Endothelial cell of umbilical vein (primary cell): Measurements from ENCODE around the gene FRMD4A. TPM values are rescaled to one million over a fixed set of nuclear protein-coding genes. Genes with fewer than 3 reads are reported as not detected.

Experiments
- BruUV-seq: library from RNA; stranded (reverse); fragments of 400-500 nt; replicated peaks from 2 replicates; lab custom pipeline; 2021; lab: Mats Ljungman, UMichigan
- CTCF ChIA-PET: fragments of 300-600, 350-600 bp; sonication (Branson Sonifier 250); formaldehyde crosslinking; loops from one replicate; lab custom pipeline; 2021; ENCODE audit warnings: antibody characterized with exemption, inconsistent platforms; lab: Charles Lee
- POLR2A ChIA-PET: fragments of 300-600, 350-600 bp; sonication (Branson Sonifier 250); formaldehyde crosslinking; loops from one replicate; lab custom pipeline; 2021; ENCODE audit warnings: antibody characterized with exemption, inconsistent platforms; lab: Charles Lee
- DNase-seq: peaks from one replicate; pipeline ENCODE4 v3.0.0-alpha.2; 2011; ENCODE audit warnings: low read depth, low spot score
- FAIRE-seq: peaks from 2 replicates; lab custom pipeline; 2011; peaks lifted over from hg19 to GRCh38; lab: Jason Lieb, UNC
- H2AFZ ChIP-seq: 2 replicates; pipeline ENCODE4 v1.6.0; 2012; ENCODE audit warnings: low read depth, low read length, control low read depth, inconsistent platforms
- H3K27ac ChIP-seq: 2 replicates; pipeline ENCODE4 v1.5.1; 2011; ENCODE audit warnings: low read depth, mild to moderate bottlenecking, control low read depth, low read length, moderate library complexity; ENCODE audit not compliant: insufficient read depth
- H3K27me3 ChIP-seq, 2 experiments: 2 replicates each; pipeline versions ENCODE4 v1.6.0 to v1.6.1; 2011; ENCODE audit warnings: low read length in 2 of 2, mixed read lengths in 1 of 2; ENCODE audit not compliant: control insufficient read depth in 2 of 2, insufficient read depth in 2 of 2
- H3K36me3 ChIP-seq, 2 experiments: 2 replicates in 1 of 2; 3 replicates in 1 of 2; pipeline ENCODE4 v1.5.1; 2011; ENCODE audit warnings: low read length in 2 of 2, mild to moderate bottlenecking in 1 of 2, moderate library complexity in 1 of 2; ENCODE audit not compliant: control insufficient read depth in 2 of 2, insufficient read depth in 2 of 2; ENCODE audit errors: extremely low read depth in 1 of 2
- H3K4me1 ChIP-seq: 3 replicates; pipeline ENCODE4 v1.5.1; 2011; ENCODE audit warnings: mild to moderate bottlenecking, low read length; ENCODE audit not compliant: control insufficient read depth, insufficient read depth; ENCODE audit errors: extremely low read depth
- H3K4me2 ChIP-seq: 2 replicates; pipeline ENCODE4 v1.6.1; 2011; ENCODE audit warnings: low read length, control low read depth, mixed read lengths; ENCODE audit not compliant: insufficient read depth
- H3K4me3 ChIP-seq, 3 experiments: fragments of 200-600 bp in 1 of 3; sonication (generic), shearing (Covaris generic) in 1 of 3; replicated peaks in 1 of 3; 2 replicates each; pipeline ENCODE4 v1.5.1; 2011 to 2016; ENCODE audit warnings: control low read depth in 3 of 3, low read length in 3 of 3, mild to moderate bottlenecking in 2 of 3, inconsistent platforms in 1 of 3, low read depth in 1 of 3, moderate library complexity in 1 of 3; ENCODE audit not compliant: insufficient read depth in 1 of 3
- H3K79me2 ChIP-seq: 2 replicates; pipeline ENCODE4 v1.6.0; 2012; ENCODE audit warnings: low read length, inconsistent platforms; ENCODE audit not compliant: control insufficient read depth, insufficient read depth
- H3K9ac ChIP-seq: replicated peaks from 2 replicates; pipeline ENCODE3; 2011; ENCODE audit warnings: low read length, control low read depth; ENCODE audit not compliant: insufficient read depth; ENCODE audit errors: extremely low read depth
- H3K9me1 ChIP-seq: replicated peaks from 3 replicates; pipeline ENCODE4 v1.6.0; 2011; ENCODE audit warnings: mild to moderate bottlenecking, low read length; ENCODE audit not compliant: control insufficient read depth, insufficient read depth; ENCODE audit errors: extremely low read depth
- H3K9me3 ChIP-seq: replicated peaks from 2 replicates; pipeline ENCODE4 v1.5.1; 2012; ENCODE audit warnings: low read length, inconsistent platforms; ENCODE audit not compliant: control insufficient read depth, insufficient read depth
- H4K20me1 ChIP-seq: replicated peaks from 2 replicates; pipeline ENCODE3; 2011; ENCODE audit warnings: mild to moderate bottlenecking, low read length; ENCODE audit not compliant: control insufficient read depth, insufficient read depth; ENCODE audit errors: extremely low read depth
- EZH2 ChIP-seq: IDR thresholded peaks from 2 replicates; pipeline ENCODE4 v1.6.1; 2012; ENCODE audit warnings: borderline replicate concordance, low read depth, mild to moderate bottlenecking, moderate library complexity, low read length, inconsistent platforms; ENCODE audit not compliant: severe bottlenecking
- JUN ChIP-seq: IDR thresholded peaks from 2 replicates; pipeline ENCODE4 v1.6.1; 2011; ENCODE audit warnings: borderline replicate concordance, low read depth; ENCODE audit not compliant: insufficient read length, insufficient read depth
- POLR2AphosphoS5 ChIP-seq: IDR thresholded peaks from 2 replicates; pipeline ENCODE4 v1.6.1; 2012; ENCODE audit warnings: low read depth, mild to moderate bottlenecking, control low read depth, low read length, moderate library complexity; ENCODE audit not compliant: insufficient read depth
- dilution Hi-C: fragments of 300-500 bp; cut with MboI; formaldehyde crosslinking; loops from one replicate; pipeline ENCODE4 v1.15.0; 2019; ENCODE audit warnings: low sequenced_read_pairs; ENCODE audit not compliant: extremely low pct_ligation_motif_present
- intact Hi-C: fragments of 100-400 bp; cut with micrococcal nuclease; formaldehyde crosslinking; loops from one replicate; pipeline ENCODE4 v1.10.0; 2022
- polyA plus RNA-seq, 4 experiments: library from polyadenylated mRNA; depleted of rRNA in 3 of 4; stranded (reverse) in 3 of 4; unstranded in 1 of 4; fragments of >200 nt; gene quantifications; 2 replicates each; pipeline versions ENCODE4 v1.2.1 to v1.2.3, GENCODE V29; 2011 to 2012; ENCODE audit warnings: missing spikeins in 1 of 4
- total RNA-seq: library from RNA; stranded (reverse); gene quantifications from 2 replicates; pipeline ENCODE4 v1.2.3, GENCODE V29; 2021

Gene FRMD4A
- total and polyA plus RNA-seq, 2 donors (not counting 3 experiments of a cell fraction or from before 2014, with no cell fraction given) = 123 to 148 TPM

DNA sequence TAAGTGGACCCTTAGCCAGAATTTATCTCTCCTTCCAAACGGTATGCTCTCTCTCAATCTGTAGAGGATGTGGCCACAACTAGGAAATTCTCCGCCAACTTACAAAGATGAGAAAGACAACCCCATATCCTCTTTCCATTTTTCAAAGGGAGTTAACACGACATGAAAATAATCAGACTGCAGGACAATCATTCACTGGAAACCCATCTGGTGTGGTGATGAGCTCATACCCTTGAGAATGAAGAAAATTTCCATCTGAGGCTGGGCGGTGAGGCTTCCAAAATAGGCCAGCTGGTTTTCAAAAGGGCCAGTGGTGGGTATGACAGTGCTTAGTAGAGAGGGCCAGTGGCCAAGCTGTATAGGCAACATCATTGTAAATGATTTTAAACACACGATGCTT, 369.6 kb downstream of the FRMD4A start:
- BruUV-seq = no TSS peak
- Histone ChIP-seq H3K9me1 (no peaks in the 10 kb centered on the region), H3K27ac (no peak overlapping the region), H3K9ac (no peak overlapping the region), H3K4me1 (peaks cover 20% of the 10 kb centered on the region), H3K4me2 (no peak overlapping the region), H4K20me1 (no peaks in the 10 kb centered on the region), H3K27me3 (no peaks in the 10 kb centered on the region), H2AFZ (no peak overlapping the region), H3K9me3 (no peaks in the 10 kb centered on the region), H3K36me3 (no peaks in the 10 kb centered on the region), H3K4me3 (no peak overlapping the region), H3K79me2 (no peaks in the 10 kb centered on the region)
- DNase-seq = peak; percentile 47
- ChIA-PET CTCF (interaction anchor here (0.6 to 1.9 kb wide), 5 partner anchors 16 to 174 kb away, joined by 3 to 7 read pairs (median 3); no protein-coding TSS in a partner anchor), POLR2A (no interaction called here)
- dilution Hi-C loops (no loop called here), intact Hi-C loops (loop anchor here (1.0 to 2.0 kb wide), 2 partner anchors 24 to 49 kb away; no protein-coding TSS in a partner anchor)
- TF ChIP-seq JUN (peak; percentile 42), POLR2AphosphoS5 (no peak)
- peak; percentile 4 for FAIRE-seq

GRCh38 chr10:13960603-13961002, 370.1 kb downstream of the FRMD4A start:
- TF ChIP-seq EZH2 = no peak
- Histone ChIP-seq H3K9ac (no peak overlapping the region), H3K79me2 (no peaks in the 10 kb centered on the region), H3K27me3 (no peaks in the 10 kb centered on the region), H3K4me3 (no peak overlapping the region), H2AFZ (no peak overlapping the region), H3K36me3 (no peaks in the 10 kb centered on the region), H3K9me3 (no peaks in the 10 kb centered on the region), H3K4me2 (peak overlapping the region; percentile 70), H3K27ac (peak overlapping the region; percentile 75), H4K20me1 (no peaks in the 10 kb centered on the region), H3K4me1 (peaks cover 20% of the 10 kb centered on the region), H3K9me1 (no peaks in the 10 kb centered on the region)
- POLR2A ChIA-PET = no interaction called here
- DNase-seq (no peak), FAIRE-seq (no peak)
- no TSS peak for BruUV-seq
- CTCF ChIA-PET = interaction anchor here (0.6 to 1.8 kb wide), 5 partner anchors 9 to 133 kb away, joined by 3 to 7 read pairs (median 3); no protein-coding TSS in a partner anchor
- dilution Hi-C loops = no loop called here
- intact Hi-C loops = loop anchor here (1.0 to 2.0 kb wide), 3 partner anchors 24 to 134 kb away; no protein-coding TSS in a partner anchor
